Endometrial microvascular endothelial cells (primary cell): Measurements from ENCODE around the gene CDRT4. TPM values are rescaled to one million over a fixed set of nuclear protein-coding genes. Genes with fewer than 3 reads are reported as not detected.

Experiments
- in situ Hi-C: cut with HindIII; loops from 2 replicates; pipeline ENCODE4 v1.10.0; 2017; ENCODE audit warnings: low sequenced_read_pairs, low pct_unique_long_range_greater_than_20kb; ENCODE audit errors: inconsistent ontology term
- total RNA-seq: library from RNA; depleted of rRNA; stranded (reverse); fragments of >200 nt; gene quantifications from one replicate; pipeline ENCODE4 v1.2.3, GENCODE V29; 2015; ENCODE audit errors: inconsistent ontology term

Gene CDRT4
- total RNA-seq, 1 donor from 2014 or later = not detected

- in situ Hi-C loops = no loop called here
These were observed 29.6 kb upstream of the CDRT4 start for GRCh38 chr17:15496735-15497670.

GRCh38 chr17:15494821-15495220 is 27.4 kb upstream of the CDRT4 start:
- in situ Hi-C loops = no loop called here

- in situ Hi-C loops = no loop called here
These were observed 26.2 kb upstream of the CDRT4 start for GRCh38 chr17:15493693-15494035.

- in situ Hi-C loops = no loop called here
These were observed 25.6 kb upstream of the CDRT4 start for GRCh38 chr17:15492791-15493692.

GRCh38 chr17:15492186-15492585 is 24.8 kb upstream of the CDRT4 start:
- in situ Hi-C loops = no loop called here

GRCh38 chr17:15490634-15491261 is 23.3 kb upstream of the CDRT4 start:
- in situ Hi-C loops = no loop called here

GRCh38 chr17:15488557-15488956 is 21.1 kb upstream of the CDRT4 start:
- in situ Hi-C loops = no loop called here

- in situ Hi-C loops = no loop called here
These were observed 17.6 kb upstream of the CDRT4 start for GRCh38 chr17:15485045-15485444.

- in situ Hi-C loops = no loop called here
These were observed 16.0 kb upstream of the CDRT4 start for GRCh38 chr17:15483431-15483830.

GRCh38 chr17:15482476-15482875 is 15.1 kb upstream of the CDRT4 start:
- in situ Hi-C loops = no loop called here

GRCh38 chr17:15481481-15481880 is 14.1 kb upstream of the CDRT4 start:
- in situ Hi-C loops = no loop called here

GRCh38 chr17:15480204-15480603 is 12.8 kb upstream of the CDRT4 start:
- in situ Hi-C loops = no loop called here

GRCh38 chr17:15479703-15480102 is 12.3 kb upstream of the CDRT4 start:
- in situ Hi-C loops = no loop called here

GRCh38 chr17:15478845-15479244 is 11.4 kb upstream of the CDRT4 start:
- in situ Hi-C loops = no loop called here

GRCh38 chr17:15475631-15476354 is 8.4 kb upstream of the CDRT4 start:
- in situ Hi-C loops = no loop called here

GRCh38 chr17:15472891-15473290 is 5.5 kb upstream of the CDRT4 start:
- in situ Hi-C loops = no loop called here

- in situ Hi-C loops = no loop called here
These were observed 3.1 kb upstream of the CDRT4 start for GRCh38 chr17:15470536-15470935.

GRCh38 chr17:15469260-15469659 is 1.8 kb upstream of the CDRT4 start:
- in situ Hi-C loops = no loop called here

- in situ Hi-C loops = no loop called here
These were observed 705 bp upstream of the CDRT4 start for GRCh38 chr17:15468126-15468525.
